CD4-positive, alpha-beta T cell treated with Interferon alpha-2 for 1 hour (primary cell): ENCODE data around the gene REN.

Source experiments
- DNase-seq, 2 donors: peaks; one replicate each; pipeline ENCODE4 v3.0.0-alpha.2; 2020 to 2022

Gene REN

DNA sequence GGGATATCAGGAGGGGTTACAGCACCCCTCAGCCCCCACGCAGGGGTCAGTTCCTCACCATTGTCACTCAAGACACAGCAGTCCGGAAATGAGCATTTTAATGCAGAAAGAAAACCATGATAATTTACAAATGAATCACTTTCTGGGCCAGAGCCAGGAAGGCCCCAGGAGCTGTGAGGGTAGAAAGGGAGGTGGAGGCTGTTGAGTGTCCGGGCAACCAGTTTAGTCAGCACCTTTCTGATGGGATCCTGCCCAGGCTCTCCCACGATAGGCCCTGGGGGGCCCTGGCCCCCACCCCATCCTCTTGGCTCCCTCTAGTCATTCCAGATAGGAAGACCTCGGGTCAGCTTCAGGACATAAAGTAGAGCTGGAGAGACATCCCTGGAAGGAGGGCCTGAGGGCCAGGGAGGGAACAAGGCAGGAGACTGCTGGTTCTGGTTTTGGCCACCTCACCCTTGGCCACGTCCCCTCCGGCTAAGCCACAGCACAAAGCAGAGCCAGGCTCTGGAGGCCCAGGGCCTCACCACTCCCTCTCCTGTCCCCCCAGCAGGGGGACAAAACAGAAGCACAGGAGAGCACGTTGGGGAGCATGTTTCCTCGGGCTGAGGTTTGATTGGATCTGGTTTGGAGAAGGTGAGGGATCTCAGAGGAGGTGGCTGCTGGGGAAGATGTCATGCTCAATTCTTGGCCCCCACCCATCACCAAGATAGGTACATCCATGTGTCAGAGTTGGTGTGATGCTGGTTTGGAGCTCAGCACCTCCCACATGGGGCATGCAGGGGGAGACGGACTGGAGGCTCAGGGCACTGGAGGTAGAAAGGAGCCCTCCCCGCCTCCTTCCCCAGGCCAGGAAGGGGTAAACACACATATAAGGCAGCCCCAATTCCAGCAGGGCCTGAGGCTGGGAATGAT, 34.9 kb downstream of the REN start:
- no peak for DNase-seq

DNA sequence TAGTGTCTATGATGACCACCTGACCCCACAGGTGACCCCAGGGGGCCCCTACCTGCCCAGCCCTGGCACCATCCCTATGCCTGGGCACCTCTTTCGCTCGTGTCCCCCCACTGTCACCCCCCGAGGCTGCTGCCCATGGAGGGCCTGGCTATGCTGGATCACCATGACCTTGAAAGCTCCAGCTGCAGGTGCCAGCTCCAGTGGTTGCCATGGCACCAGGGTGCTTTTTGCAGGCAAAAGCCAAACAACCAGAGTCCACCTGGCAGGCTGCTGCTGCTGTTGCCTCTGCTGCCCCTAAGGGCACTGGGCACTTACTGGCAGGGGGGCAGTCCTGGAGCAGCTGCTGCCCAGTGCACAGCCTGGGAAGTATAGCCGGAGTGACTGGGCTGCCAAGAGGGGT, 36.0 kb downstream of the REN start:
- no peak for DNase-seq

DNA sequence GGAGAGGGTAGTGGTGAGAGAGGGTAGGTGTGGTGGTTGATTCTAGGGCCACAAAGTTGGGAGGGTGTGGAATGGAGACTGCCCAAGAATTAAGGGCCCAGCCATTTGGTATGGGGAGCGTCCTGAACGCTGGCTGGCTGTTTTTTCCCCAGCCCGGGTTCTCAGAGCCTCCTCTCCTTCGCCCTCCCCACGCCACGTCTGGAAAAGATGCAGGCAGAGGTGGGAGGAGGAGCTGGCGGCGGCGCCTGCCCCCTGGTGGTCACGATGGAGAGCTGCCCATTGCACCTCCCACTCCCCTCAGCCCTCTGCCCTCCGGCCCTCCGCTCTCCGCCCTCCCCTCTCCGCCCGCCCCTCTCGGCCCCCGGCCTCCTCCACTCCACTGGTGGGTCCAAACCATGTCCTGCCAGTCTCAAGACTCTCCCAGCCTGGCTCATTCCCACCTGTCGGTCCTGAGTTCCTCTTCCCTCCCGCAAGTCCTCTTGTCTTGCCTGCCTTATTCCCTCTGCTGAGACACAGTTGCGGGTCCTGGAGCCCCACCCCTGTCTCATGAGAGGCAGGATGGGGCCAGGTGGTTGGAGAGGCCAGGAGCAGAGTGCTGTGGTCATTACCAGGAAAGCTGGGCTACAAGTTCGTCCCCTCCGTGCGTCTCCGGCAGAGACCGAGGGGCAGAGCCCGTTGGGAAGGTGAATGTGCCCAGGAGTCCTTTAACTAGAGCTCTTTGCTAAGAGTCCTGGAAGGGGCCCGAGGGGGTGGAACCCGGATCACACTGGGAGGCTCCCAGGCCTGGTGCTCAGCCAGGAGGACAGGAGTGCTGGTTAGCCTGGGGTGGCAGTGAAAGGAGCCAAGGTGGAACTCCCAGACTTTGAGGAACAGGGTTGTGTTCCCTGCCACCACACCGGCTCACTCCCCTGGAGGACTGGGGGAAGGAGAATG, 36.9 kb downstream of the REN start:
- DNase-seq, result peak; percentile 60 to 70

DNA sequence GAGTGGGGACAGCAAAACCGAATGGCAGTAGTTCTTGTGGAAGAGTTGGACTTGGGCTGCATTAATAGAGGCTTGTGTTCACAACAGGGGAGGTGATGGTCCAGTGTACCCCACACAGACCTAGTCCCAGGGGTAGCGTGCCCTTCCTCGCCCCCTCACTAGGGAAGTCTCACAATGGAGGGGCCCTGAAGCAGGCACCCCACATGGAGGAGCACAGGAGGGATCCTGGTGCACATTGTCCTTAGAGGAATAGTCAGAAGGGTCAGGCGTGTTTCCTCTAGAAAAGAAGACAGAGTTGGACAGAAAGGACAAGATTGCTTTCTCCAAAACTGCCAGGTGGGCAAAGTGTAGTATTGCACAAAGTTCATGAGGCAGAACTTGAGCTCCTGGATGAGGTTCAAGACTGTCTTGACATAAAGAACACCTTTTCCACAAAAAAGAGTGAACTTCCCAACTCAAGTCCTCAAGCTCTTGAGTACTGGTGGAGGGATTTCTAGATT, 37.6 kb downstream of the REN start:
- no peak for DNase-seq

DNA sequence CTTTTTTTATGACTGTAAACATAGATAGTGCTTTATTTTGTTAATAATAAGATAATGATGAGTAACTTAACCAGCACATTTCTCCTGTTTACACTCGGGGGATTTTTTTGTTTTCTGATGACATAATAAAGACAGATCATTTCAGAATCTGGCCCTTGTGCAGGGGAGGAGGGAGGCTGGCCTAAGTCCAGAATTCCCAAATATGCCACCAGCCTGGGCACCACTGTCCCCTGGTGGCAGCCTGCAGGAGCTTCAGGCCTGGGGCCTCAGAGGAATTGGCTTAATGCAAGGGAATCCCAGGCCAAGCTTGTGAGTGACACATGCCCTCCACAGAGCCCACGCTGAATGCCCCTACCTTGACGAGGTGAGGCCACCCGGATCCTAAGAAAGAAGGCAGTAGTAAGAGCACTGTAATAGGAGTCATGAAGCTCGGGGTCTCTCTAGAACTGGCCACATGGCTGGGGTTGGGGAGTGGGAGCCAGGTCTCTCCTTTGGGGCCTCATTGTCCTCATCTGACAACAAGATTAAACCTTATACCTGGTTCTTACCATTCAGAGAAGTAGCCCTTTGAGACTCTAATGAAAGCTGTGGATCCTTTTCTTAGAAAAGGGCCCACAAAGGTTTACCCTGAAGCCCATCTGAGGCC, 38.4 kb downstream of the REN start:
- peak in 1 of 2 donors; percentile 31 for DNase-seq

DNA sequence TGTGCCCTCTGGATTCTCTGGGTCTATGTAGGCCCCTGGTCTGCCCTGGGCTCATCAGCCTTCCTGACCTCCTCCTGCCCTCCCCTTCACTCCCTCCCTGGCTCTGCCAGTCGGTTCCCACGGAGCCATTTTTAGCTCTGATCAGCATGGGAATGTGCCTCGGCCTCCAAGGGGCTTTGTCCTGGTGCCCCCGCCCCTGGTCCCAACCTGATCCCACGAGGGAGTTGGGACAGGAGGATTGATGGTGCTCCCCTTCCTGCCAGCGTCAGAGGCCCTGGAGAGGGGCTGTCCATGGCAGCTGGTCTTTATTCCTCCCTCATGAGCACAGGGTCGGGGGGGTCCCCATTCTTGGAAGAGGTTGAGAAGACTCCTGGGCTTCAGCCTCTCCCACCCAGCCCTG, 39.2 kb downstream of the REN start:
- DNase-seq, result no peak

DNA sequence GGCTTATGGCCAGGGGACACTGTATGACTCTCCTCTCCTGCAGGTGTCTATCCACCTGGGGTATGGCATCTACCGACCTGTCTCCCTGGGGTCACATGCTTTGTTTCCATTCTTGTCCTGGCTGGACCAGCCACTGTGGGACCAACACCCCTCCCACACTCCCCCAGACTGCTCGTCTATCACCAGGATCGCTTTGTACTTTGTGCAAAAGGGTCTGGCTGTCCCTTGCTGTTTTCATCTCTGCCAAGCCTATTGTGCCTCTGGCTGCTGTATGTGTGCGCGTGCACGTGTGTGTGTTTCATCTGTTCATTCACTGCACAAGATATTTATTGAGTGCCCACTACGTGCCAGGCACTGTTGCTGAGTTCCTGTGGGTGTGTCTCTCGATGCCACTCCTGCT, 39.8 kb downstream of the REN start:
- no peak for DNase-seq

DNA sequence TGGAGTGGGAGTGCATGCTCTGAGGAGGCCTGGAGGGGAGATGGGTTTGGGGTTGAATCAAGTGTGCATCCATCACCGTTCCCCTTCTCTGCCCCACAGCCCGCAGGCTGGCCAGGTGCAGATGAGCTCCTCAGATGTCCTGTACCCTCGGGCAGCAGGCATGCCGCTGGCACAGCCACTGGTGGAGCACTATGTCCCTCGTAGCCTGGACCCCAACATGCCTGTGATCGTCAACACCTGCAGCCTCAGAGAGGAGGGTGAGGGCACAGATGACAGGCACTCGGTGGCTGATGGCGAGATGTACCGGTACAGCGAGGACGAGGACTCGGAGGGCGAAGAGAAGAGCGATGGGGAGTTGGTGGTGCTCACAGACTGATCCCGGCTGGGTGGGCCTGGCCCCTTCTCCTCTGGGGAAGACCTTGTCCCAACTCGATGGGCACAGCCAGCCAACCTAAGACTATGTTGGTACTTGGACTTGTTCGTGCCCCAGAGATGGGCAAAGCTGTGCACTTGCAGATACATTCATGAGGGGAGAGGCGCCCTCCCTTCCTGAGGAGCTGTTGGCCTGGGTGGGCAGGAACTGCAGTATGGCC, 40.3 kb downstream of the REN start:
- no peak for DNase-seq

DNA sequence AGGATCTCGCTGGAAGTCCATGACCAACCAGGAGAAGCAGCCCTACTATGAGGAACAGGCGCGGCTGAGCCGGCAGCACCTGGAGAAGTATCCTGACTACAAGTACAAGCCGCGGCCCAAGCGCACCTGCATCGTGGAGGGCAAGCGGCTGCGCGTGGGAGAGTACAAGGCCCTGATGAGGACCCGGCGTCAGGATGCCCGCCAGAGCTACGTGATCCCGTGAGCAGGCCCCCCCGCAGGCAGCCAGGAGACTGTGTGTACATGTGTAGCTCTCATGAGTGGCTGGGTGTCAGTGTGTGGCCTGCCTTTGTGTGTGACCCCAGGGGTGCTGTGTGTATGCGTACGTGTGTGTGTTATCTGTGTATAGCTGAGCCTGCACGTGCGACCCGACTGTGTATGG, 41.5 kb downstream of the REN start:
- no peak for DNase-seq

DNA sequence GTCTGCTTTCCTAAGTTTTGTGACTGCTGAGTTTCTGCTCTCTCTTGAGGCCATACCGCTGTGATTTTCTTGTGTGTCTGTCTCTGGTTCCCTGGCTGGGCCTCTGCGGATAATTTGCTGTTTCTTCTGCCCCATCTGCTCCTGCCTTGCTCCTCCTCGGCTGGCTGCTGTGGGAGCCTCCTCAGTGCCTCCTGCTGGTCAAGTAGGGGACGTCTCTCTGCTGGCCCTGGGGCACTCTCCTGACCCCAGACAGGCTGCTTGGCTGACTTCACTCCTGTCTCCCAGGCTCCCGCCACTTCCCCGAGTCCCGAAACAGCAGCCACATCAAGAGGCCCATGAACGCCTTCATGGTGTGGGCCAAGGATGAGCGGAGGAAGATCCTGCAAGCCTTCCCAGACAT, 42.8 kb downstream of the REN start:
- DNase-seq, result peak in 1 of 2 donors; percentile 6

DNA sequence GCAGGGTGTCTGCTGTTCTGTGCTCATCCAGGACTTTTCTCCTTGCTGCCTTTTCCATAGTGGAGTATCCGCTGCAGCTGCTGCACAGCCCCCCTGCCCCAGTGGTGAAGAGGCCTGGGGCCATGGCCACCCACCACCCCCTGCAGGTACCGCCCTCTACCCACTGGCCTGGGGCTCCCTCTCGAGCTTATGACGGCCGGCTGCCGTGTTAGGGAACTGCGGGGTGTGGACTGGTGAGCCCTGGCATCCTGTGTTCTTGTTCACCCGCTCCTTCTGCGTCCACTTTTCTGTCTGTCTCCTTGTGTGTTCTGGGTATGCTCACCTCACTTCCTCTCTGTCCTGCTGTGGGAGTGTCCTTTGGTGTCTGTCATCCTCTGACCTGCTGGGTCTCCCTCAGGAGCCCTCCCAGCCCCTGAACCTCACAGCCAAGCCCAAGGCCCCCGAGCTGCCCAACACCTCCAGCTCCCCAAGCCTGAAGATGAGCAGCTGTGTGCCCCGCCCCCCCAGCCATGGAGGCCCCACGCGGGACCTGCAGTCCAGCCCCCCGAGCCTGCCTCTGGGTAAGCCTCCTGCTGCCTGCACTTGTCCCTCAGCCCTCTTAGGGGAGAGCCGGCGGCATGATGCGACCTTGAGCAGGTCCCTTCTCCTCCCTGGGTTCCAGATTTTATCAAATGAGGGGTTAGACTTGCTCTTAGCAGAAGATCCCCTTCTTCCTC, 44.1 kb downstream of the REN start:
- DNase-seq, result no peak

DNA sequence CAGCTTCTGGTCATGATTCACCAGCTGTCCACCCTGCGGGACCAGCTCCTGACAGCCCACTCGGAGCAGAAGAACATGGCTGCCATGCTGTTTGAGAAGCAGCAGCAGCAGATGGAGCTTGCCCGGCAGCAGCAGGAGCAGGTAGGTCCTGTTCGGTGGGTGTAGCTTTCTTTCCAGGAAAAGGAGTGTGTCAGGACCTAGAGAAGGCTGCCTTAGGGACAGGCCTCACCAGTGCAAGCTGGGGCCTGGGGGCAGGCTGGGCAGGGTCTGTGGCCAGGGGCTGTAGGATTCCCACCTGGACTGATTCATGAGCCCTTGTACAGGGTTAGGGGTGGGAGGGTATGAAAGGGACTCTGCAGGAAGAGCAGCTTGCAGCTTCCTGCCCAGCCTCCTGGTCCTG, 49.6 kb downstream of the REN start:
- DNase-seq, result no peak

DNA sequence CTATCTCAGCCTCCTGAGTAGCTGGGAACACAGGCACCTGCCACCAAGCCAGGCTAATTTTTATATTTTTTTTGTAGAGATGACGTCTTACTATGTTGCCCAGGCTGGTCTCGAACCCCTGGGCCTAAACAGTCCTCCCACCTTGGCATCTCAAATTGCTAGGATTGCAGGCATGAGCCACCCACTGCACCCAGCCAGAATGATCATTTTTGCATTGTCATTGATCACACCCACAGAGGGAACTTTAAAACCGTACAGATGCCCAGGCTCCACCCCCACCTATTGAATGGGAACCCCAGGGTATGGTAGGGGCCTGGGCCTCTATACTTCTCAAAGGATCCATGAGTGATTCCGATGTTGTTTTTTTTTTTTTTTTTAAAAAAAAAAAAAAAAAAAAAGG, 51.0 kb downstream of the REN start:
- DNase-seq, result no peak

DNA sequence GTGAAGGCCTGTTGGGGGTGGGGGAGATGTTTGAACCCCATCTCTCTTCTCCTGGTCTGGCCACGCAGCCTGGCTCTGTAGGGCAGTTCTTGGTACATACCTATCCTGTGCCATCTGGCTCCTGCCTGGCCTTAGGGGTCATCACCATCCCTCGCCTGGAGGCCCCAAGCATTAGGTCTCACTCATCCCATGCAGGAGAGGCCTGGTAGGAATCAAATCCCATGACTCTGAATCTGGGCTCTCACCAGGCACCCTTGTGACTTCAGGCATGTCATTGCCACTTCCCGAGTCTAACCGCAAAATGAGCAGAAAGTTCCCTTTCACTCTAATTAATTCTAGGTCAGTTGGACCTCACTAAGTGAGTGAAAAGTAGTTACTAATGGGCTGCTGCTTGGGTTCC, 51.5 kb downstream of the REN start:
- no peak for DNase-seq

DNA sequence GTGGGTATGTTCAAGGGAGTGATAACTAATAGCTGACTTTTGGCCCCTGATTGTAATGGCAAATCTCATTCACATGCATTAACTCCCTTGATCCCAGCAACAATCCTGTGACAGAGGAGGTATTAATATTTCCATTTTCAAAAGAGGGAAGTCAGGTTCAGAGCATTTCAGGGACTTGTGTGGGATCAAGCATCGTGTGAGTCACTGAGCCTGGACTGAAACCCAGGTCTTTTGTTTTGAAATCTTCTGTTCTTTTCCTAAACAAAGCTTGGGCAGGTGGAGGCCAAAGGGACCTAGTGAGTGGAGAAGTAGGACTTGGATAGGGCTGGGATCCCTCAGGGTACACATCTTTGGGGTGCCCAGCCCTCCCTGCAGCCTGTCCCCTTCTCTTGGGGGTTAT, 52.2 kb downstream of the REN start:
- no peak for DNase-seq

DNA sequence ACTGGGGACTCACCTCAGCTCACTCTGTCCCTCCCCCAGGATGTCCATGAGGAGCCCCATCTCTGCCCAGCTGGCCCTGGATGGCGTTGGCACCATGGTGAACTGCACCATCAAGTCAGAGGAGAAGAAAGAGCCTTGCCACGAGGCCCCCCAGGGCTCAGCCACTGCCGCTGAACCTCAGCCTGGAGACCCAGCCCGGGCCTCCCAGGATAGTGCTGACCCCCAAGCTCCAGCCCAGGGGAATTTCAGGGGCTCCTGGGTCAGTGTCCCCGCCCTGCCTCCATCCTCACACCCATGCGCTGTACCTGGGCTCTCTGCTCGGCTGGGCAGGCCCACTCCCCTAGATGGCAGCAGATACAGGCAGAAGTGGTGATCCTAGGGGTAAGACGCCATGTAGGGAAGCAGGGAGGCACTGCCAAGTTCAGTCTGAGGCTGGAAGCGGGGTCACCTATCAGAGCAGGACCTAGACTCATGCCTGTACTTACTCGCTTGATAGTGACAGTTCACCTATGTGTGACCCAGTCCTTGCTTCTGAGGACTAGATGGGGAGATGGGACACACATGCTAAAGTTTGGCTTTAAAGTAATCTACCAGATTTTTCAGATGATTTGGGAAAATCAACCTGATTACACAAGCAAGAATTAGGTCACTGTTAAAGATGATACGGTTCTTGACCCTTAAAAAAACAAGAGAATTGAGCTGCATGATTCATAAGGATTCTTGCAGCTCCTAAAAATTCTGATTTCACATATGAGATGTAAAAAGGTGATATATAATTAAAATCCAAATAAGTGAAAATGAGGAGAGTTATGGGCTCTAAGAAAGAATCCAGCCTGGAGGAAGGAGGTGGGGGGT, 53.0 kb downstream of the REN start:
- no peak for DNase-seq

DNA sequence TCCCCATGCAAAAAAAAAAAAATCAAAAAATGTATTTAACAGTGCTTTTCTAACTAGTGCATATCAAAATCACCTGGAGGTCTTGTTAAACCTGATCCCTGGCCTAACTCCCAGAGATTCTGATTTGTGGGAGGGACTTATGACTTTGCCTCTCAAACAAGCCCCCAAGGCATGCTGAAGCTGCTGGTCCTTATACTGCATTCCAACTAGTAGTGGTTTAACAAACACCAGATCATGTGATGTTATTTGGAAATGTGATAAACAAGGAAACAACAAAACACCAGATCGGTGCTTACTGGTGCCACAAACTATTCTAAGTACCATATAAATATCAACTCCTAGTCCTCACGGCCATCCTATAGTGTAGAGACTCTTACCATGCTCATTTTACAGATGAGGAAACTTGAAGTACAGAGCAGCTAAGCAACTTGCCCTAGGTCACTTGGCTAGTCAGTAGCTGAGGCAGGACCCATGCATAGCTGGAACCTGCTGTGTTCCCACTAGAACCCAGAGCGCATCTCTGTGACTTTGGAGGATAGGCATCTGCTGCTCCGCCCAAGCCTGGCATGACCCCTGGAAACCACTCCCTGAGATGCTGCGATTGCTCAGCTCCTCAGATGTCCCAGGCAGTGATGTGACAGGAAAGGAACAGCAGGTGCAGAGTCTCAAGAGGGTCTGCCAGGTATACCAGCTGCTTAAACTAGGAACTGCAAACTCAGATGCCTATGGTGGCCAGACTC, 55.1 kb downstream of the REN start:
- DNase-seq, result no peak

DNA sequence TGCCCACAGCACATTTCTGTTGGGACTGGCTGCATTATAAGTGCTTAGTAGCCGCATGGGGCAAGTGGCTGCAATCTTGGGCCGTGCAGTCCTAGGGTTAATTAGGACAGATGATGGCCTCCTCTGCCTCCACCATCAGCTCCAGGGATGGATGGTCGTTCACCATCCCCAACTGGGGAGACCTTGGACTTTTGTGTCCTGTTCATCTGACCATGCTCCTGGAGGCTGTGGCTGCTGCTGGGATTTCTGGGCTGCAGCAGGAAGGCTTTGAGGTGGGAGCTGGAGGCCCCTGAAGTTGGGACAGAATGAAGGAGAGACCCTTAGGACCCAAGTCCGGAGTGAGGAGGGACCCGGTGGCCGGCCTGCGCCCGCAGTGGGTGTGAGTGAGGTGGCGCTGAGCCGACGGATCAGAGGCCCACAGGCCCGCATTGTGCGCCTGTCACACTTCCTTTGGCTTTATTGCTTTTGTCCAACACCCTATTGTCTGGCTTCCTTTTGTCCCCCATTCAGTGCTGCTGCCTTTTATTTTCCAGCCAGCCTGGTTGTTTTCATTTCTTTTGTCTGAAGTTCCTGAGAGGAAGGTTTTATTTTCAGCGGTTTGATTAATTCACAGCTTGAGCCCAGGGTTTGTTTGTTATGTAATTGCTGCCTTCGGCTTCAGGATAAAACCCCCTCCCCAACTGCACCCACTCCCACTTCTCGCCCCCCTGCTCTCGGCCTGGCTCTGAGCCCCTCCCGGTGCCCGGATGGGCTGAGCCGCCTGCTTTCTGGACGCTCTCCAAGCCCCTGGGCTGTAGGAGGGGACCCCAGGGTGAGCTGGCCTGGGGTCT, 57.6 kb downstream of the REN start:
- DNase-seq, result no peak

DNA sequence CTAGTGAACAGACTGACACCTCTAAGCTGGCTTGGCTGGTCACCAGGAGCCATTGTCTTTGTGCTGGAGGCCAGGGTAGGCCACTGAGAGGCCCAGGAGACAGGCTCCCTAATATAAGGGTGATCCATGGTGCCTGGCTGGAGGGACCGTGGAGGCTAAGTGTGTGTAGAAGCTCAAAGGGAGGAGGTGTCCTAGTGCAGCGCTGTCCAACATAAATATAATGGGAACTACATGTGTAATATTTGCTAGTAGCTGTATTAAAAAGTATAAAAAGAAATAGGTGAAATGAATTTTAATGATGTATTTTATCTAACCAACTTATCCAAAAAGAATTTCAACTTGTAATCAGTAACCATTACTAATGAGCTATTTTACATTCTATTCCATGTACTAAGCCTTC, 58.2 kb downstream of the REN start:
- DNase-seq, result no peak
